T1000 (cell line): ENCODE data around the gene C4orf50.
"Not testable (repeated sequence)": the region's sequence is repeated elsewhere in the genome, so short reads cannot be mapped to it uniquely, and the experiment has no call there.

ENCODE experiments used
- DNase-seq: peaks from one replicate; lab custom pipeline; 2025; ENCODE audit warnings: mixed read lengths; lab: John Stamatoyannopoulos, UW

Gene C4orf50

DNA sequence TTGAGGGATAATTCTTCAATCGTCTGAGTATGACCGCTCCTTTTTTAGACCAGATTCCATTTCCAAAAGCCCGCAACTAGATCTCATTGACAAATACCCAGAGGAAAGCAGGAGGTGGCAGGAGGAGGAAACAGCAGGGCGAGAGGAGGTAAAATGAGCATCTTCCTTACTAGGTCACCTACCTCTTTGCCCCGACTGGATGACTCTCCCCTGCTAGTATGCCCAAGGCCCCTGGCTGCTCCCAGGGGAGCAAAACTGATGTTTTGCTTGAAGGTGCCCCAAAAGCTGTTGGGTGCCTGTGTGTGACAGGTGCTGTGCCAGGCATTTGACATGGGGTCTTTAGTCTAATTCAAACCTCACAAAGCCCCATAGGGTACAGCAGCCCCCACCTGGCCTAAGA is 48.9 kb downstream of the C4orf50 start:
- DNase-seq: no peak

DNA sequence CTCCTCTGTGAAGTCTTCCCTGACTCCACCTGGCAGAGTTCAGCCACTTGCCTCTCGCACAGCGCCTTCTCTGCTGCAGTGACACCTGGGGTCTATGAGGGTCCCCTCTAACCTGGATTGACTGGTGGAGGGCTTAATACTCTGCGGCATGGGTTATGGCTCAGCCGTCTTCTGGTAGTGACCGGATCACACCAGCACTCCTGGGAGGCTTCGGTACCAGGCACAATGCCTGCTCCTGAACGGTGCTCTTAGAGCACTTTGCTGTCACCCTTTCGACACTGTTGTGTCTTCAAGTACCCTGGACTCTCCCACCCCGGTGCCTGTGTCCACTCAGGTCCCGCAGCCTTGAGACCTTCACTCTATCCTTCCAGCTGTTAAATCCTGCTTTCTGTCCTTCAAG is 50.0 kb downstream of the C4orf50 start:
- DNase-seq: no peak

DNA sequence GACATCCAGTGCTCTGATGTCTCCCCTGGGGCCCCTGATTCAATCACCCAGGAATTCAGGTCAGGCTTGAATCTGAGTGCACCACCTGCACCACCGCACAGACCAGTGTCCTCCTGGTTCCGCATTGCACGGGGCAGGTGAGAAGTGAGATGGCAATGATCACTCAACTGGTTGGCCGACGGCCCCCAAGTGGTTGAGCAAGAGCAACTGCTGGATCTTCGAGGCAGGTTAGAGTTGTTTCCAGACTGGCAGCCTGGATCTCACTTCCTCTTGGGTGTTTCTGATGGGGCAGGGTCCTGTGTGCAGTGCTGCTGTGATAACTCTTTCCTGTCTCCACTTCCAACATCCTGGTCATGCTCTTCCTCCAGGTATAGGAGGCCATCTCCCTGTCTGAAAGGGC is 50.4 kb downstream of the C4orf50 start:
- no peak for DNase-seq

DNA sequence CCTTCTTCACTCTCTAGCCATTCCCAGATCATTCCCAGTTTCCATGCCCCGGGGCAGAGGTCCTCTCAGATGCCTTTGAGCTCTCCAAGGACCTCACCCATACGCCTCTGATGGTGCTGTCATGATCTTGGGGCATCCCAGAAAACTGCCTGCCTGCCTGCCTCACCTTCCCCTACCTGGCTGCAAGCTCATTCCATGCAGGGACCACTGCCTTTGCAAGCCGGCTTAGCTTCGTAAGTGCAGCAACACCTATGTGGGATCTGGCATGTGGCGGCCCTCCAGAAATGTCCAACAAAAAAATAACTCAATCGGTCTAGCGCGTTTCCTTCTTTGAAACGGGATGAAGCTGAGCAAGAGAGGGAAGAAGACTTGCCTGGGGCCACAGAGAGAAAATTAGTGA is 53.0 kb downstream of the C4orf50 start:
- DNase-seq: no peak

DNA sequence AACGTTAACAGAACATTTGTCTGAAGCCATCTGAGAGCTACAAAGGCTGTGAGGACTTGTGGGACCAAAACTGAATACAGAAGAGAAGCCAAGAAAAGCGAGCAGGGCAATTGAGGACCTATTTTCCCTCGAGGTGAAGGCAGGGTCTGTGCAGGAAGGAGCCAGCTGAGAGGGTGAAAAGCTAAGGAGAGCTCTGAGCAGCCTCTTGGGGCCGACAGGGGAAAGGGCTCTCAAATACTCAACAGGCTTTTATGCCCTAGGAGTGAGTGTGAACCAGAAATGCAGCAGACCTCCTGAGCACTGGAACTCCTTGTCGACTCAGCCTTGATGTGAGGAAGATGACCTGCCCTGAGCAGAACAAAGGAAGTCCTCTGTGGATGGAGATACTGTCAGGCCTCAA is 54.2 kb downstream of the C4orf50 start:
- DNase-seq: no peak

DNA sequence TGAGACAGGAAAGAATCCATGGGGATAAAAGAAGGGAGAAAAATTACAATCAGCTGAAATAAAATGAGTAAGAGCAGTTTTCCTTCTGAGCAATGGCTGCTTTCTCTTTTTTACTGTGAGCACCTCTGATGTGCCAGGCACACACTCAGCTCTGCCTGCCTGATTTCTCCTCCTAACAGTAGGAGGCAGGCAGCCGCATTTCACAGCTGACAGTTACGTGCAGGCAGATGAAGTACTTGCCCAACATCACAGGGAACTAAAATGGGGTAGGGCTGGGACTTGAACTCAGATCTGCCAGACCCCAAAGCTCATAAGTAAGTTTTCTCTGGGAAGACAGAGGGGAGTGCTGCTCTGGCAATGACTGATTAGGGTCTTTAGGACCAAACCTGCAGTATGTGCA is 54.6 kb downstream of the C4orf50 start:
- DNase-seq: no peak

DNA sequence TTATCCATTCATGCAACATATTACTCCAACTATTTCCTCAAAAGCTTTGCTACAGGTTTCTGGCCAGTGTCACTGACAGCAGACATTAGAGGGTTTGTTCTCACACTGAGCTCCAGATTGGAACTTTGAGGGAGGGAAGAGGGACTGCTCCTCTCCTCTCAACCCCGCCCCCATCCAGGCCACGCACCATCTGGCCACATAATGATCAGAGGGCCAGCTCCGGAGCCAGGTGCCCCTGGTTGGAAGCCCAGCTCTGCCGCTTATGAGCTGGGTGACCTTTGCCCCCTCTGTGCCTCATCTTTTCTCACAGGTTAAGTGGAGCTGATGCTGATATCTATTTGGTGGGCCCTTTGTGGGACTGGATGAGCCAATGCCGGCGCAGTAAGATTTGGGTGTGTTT is 55.8 kb downstream of the C4orf50 start:
- no peak for DNase-seq

DNA sequence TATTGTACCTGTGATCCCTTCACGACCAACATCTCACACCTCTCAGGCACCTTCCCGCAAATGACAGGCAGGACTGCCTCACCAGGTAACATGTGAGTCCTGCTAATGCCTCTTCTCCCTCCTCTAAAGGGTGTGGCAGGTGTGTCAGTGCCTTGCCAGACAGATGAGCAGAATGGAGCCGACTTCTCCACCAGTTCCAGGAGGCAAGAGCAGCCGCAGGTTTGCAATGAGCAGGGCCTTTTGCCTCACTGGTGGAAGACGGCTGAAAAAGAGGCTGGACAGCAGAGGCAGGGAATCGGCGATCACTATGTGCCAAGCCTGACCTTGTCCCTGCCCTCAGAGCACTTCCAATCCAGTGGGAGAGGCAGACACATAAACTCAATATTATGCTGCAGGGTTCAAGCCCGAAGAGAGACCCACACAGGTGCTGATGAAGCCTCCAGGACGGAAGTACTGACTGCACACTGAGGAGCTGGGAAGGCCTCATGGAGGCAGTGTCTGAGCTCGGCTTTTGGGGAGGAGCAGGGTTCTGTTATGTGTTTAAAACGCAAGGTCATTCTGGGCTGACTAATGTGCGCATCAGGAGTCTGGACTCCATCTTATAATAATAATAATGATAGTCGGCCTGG is 57.9 kb downstream of the C4orf50 start:
- no peak for DNase-seq

DNA sequence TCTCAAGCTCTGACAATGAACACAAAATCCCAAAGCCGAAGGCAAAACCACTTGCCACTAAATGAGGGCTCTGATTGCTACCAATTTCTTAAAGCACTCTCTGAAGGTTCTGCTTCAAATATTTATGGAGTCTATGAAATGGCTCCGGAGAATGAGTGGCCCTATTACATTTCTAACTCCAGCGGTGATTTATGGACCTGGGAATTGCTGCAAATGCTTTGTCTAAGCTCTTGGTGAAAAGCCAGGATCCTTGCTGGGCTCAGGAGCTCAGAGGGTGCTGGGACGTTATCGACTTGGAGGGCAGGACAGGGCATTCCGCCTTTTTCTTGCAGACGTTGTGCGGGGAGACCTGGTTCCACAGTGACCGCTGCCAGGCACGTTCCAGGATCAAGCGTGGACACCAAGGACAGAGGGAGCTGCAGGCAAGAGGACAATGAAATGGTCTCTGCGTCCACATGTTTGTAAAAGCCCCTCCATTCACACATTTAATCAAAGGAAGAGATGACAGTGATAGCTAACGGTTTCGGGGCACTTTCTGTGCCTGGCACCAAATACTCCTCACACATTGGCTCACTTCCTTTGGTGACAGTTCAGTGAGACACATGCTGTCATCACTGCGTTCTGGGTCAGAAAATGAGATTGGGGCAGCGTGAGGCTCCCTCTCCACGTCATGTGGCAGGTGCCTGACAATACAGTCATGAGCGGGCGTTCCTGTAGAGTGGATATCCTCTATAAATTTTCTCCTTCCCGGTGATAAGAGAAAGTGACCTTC is 58.8 kb downstream of the C4orf50 start:
- no peak for DNase-seq

DNA sequence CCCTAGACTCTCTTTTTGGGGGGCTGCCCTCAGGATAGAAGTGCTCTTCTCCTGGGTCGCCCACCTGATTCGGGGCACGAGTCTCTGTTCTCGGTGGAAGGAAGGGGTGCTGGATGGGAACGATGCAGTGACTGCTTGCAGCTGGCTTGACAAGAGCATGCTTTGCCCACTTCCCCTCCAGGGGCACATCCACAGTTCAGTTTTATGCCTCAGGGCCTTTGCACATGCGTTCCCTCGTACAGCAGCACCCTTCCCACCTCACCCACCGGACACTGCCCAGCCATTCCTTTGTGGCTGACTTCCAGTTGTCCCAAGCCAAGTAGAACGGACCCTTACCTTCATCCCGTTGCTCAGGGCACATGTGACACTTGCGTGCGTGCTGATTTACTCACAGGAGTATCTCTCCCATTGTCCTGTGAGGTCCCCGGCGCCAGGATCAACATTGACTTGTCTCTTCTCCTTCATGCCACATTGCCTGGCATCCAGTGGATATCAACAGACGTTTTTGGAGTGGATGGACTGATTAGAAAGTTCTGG is 60.0 kb downstream of the C4orf50 start:
- DNase-seq: no peak

DNA sequence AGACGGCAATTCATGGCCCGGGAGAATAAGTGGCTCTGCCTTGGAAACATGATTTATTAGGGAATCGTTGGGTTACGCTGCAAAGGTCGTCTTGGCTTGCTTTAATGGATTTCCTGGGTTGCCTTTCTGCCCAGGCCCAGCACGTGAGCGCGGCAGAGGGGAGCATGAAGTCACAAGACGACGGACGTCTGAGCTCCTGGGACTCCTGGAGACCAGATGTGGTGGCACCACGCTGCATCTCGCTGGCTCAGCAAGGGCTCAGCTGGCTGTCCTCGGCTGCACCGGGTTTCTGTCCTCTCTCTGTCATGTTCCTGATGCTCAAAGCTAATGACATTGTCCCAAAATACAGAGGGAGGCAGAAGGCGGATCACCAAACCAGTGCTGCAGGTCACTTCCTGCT is 61.2 kb downstream of the C4orf50 start:
- no peak for DNase-seq

DNA sequence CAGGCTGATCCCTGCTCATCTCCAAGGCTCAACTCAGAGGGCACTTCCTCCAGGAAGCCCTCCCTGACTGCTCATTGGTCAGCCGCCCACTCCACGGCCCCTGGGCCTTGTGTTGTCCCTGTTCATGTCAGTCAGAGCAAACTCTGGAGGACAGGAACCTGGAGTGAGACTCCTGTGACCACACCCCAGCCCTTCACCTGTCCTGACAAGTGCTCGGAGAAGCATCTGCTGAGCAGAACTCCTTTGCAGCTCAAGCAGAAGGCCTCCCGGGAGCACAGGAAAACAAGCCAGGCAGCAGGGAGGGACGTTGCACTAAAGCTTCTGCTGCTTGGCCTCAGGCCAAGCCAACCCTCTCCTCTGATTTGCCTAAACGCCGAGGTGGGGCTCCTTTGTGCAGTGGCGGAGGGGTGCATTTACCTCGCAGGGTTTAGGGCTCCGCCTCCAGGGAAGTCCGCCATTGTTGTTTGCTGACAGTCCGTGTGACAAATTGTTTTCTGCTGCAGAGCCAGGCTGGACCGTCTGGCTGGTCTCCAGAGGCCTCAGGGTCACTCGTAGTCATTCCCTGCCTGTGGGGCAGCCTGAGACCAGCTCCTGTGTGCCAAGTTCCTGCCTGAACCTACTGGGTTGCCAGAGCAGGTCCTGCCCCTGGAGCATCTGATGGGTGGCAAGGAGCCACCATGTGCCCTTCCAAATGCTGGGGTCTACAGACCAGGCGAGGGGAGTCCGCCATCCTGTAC is 61.8 kb downstream of the C4orf50 start:
- no peak for DNase-seq

DNA sequence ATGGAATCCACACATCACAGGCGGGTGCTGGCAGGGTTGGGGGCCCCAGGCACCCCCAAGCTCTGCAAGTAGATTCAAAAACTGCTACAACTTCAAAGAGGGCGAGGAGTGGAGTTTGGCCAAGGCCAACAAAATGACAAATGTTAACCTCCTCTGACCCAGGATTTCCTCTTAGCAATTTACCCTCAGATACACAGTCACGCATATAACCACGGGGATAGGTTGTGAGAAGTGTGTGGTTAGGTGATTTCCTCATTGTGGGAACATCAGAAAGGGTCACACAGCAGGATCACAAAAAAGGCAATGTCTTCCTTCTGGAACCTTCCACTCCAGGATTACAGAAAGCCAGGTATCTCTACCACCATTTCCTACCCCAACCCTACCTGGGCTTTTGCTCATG is 62.4 kb downstream of the C4orf50 start:
- no peak for DNase-seq

DNA sequence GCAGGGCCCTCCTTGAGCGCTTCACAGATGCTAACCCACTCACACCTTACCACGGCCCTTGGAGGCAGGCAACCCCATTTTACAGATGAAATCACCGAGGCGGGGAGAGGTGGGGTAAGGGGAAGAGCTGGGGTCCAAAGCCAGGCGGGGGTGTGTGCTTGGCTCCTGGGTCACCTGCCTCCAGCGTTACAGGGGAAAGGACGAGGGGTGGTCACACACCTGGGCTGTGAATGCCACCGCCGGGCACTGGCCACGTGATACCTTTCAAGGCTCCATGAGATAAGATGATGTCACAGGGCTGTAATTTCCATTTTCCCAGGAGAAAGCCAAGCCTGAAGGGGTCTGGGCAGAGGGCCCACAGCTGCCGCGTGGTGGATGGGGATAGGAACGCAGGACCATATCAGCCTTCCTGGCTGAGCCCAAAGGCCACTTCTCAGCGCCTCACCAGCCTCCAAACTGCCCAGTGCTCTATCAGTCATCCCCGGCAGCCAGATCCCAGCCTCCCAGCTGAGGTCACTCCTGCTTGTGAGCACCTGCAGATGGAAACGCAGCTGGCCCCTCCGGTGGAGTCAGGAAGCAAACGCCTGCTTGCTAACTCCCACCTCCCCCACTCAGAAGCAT is 62.9 kb downstream of the C4orf50 start:
- DNase-seq: no peak

DNA sequence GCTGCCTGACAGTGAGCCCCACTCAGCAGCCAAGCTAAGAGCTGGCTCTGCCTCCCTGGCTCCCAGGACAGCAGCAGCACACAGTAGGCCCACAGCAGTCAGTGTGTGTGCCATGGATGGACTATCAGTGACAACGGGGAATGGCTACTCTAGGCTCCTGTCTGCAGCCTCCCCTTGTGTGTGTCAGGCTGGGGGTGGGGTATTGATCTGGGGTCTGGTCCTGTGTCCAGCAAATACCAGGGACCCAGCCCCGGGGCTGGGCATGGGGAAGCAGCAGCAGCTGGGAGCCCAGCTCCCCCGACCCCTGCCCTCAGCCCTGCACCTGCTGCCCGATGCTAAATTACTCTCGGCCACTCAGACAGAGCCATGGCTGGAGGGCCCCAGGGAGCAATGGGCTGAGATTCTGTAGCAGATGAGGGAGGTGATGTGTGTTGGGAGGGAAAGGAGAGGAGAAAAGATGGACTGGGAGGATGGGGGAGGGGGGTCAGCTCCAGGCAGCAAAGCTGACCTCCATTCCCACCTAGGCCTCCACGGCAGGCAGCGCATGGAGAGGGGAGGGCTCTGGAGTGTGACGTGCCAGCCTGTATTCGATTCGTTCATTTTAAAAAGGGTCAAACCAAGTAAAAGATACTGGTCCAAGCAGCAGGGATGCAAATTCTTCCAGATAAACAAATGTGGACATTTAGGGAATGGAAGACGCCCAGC is 64.0 kb downstream of the C4orf50 start:
- no peak for DNase-seq

DNA sequence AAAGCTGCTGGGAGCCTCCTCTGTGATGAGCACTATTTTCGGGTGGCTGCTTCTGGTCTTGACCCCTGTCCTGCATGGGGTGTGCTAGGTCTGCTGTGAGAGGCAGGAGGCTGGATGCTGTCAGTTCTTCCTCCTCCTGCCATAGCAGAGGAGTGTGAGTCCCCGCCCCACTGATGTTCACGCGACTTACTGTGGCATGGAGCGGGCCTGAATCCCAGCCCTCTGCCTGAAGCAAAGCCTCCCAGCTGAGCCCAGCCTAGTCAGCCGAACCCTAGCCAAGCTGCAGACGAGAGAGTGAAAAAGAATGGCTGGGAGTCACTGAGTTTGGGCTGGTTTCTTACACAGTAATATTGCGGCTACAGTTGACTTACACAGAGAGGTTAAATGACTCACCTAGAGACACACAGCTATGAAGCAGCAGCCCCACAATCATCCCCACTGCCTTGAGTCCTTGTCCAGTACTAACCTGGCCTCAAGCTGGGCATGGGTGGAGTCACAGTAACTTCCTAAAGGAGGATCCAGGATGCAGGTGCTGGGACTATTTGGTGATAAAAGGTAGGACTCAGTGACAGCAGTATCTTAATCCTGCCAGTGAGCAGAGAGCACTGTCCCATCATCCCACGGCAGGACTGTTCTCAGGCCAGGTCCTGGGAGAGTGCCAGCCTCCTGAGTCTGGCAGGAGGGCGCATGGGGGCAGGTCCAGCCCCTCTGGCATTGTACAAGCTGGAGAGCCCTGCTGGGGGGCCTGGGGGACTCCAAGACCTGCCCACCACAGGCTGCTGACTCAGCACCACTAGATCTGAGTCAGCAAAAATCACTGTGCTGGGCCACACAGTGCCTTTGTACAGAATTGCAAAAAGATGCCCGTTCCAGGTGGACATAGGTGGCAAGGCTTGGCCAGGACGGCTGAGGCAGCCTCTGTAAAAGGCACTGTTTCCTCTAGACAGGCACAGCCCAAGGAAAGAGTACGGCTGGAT is 65.0 kb downstream of the C4orf50 start:
- no peak for DNase-seq

DNA sequence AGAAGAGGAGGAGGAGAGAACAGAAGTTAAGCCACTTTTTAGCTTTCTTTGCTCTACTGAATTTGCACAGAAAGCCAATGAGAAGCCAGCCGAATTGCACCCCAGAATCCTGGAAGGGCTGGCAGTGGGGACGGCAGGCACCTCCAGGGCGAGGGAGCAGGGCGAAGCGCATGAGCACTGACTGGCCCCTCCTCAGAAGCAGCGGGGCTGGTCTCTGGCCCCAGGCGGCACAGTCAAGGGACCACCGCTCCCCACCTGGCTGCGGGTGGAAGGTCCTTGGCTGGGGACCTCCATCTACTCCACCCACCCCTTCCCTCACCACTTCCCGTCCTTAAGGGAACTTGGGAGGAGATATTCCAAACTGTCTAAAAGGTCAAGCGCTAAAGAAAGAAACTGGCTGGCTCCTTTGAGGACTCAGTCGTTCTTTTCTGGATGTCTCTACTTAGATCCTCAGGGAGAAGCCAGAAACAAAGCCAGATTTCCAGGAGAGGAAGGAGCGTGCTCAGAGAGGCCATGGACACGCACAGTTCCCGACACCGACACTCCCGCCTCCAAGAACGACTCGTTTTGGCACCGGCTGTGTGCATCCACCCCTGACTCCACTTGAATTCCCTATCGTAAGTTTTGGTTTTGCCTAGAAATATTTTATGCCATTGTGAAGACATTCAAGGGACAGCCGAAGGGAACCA is 65.8 kb downstream of the C4orf50 start:
- DNase-seq: no peak

DNA sequence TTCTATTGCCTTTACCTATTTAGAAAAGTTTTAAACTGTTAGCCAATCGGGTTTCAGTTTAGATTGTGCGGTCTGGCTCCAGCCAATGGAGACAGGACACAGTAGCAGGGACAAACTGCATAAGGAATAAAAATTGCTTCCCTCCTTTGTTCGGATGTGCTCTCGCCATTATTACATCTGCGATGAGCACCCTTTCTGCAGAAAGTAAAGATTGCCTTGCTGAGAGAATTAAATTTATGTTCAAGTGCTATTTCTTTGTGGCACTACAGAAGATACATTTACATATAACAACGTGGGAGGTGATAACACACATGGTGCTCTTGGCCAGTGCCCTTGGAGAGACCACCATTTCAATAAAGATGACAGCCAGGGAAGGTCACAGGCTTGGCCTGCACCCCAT is 71.6 kb downstream of the C4orf50 start:
- DNase-seq: not testable (repeated sequence)

DNA sequence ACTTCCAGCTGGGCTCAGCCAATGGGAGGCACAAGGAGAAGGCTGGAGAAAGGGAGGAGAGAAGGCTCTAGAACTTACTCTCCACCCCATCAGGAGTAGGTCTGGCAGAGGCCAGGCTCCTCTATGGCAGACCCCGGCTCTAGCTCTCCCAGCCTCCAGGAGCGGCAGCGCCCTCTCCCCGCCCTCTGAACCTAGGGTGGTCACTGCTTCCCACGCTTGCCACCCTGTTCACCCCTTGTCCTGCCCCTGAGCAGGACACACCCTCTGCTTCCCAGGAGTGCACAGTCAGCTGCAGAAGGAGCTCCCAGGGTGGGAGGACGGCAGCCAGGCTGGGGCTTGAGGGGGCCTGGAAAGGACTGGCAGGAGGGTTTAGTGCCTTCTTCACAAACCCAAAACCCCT is 72.3 kb downstream of the C4orf50 start:
- no peak for DNase-seq

DNA sequence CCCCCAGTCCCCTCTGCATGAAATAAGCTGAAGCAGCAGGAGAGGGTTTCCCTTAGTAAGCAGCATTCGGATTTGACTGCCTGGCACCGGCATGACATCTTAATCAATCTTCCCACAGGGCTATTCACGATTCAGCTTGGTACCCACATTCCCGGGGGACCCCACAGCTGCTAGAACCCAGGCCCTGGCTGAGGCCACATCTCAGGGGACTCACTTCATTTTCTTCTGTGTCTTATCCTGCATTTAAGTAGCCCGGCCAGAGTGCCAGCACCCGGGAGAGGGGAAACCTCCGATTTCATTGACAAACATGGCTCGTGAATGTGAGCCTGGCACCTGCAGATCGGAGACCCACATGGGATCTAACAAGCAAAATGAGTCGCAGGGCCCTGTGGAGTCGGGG is 73.1 kb downstream of the C4orf50 start:
- DNase-seq: no peak
